ENCODE data around the gene IPMK. TPM values are rescaled to one million over a fixed set of nuclear protein-coding genes. Genes with fewer than 3 reads are reported as not detected.
A peak's percentile ranks its signal among the peaks of the same experiment; 100 is the strongest.

The IPMK gene
- total and polyA plus RNA-seq, 2 donors (not counting 3 experiments of a cell fraction or from before 2014, with no cell fraction given) = 1.4 to 8.1 TPM

DNA sequence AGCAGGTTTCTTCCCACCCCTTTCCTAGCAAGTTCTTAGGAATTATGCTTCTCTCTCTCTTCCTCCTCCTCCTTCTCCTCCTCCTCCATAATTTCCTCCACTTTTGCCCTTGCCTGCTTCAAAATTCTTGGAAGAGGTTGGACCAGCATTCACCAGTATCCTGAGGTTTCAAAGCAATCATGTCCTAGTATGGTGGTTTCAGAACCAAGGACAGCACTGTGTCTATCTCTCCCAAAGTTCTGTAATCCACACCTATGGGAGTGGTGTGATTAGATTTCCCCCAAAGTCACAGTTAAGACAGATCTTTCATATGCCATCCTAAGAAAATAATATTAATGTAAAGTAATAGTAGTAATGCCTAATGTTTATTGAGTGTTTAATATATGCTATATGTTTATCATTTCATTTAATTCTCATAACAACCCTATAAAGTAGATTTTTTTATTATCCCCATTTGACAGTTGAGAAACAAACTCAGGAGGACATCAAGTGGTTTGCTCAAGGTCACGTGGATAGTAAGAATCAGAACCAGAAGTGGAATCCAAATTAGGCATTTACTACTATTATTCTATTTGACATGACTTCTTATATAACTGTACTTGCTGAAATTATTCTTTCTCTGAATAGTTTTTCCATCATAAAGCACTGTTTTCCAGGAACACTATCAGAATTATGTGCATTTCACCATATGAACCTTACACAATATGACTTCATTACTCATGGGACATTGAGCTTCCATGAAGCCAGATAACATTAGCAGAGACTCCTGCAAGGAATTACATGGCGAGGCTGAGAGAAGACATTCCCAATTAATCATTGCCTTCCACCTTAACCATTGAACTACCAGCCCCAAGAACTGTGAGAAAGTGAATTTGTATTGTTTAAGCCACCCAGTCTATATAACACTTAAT, 91.4 kb downstream of the IPMK start:
- H3K9ac ChIP-seq (replicated peaks; ENCODE audit: extremely low read depth, insufficient read depth, low read length) = no peak overlapping the region
- no peak overlapping the region for H2AFZ ChIP-seq (ENCODE audit: low read depth, low read length)
- dilution Hi-C loops (cut with MboI; ENCODE audit: extremely low pct_ligation_motif_present, low sequenced_read_pairs) = no loop called here
- H3K4me1 ChIP-seq (ENCODE audit: control insufficient read depth, extremely low read depth, insufficient read depth, low read length) = no peaks in the 10 kb centered on the region
- DNase-seq (ENCODE audit: low read depth, low spot score) (peak; percentile 24), FAIRE-seq (peak; percentile 40)
- H3K27me3 ChIP-seq (ENCODE audit: control insufficient read depth in 2 of 2, insufficient read depth in 2 of 2, low read length in 2 of 2) = peaks cover 0 to 3% of the 10 kb centered on the region in 2 experiments
- H3K4me2 ChIP-seq (ENCODE audit: insufficient read depth, low read length) = no peak overlapping the region
- BruUV-seq (replicated peaks) = no TSS peak
- intact Hi-C loops (cut with micrococcal nuclease) = loop anchor here (2.0 kb wide), 1 partner anchor 209 kb away; the partner anchor contains the start of gene TFAM
- TF ChIP-seq MYC (IDR thresholded peaks at IDR 0.05; ENCODE audit: low read depth, low read length) (no peak), POLR2A (IDR thresholded peaks at IDR 0.05; ENCODE audit: low read depth, low read length) (no peak), POLR2AphosphoS5 (IDR thresholded peaks at IDR 0.05; ENCODE audit: insufficient read depth, low read depth, low read length) (no peak), GATA2 (IDR thresholded peaks at IDR 0.05; ENCODE audit: insufficient read depth, insufficient read length, low read depth, low read length) (no peak), JUN (IDR thresholded peaks at IDR 0.05; ENCODE audit: borderline replicate concordance, insufficient read depth, insufficient read length, low read depth) (no peak), EZH2 (IDR thresholded peaks at IDR 0.05; ENCODE audit: borderline replicate concordance, low read depth, low read length, severe bottlenecking) (no peak), FOS (IDR thresholded peaks at IDR 0.05; ENCODE audit: borderline replicate concordance, insufficient read depth, low read length) (no peak)
- TF ChIP-seq, protein P1, sequence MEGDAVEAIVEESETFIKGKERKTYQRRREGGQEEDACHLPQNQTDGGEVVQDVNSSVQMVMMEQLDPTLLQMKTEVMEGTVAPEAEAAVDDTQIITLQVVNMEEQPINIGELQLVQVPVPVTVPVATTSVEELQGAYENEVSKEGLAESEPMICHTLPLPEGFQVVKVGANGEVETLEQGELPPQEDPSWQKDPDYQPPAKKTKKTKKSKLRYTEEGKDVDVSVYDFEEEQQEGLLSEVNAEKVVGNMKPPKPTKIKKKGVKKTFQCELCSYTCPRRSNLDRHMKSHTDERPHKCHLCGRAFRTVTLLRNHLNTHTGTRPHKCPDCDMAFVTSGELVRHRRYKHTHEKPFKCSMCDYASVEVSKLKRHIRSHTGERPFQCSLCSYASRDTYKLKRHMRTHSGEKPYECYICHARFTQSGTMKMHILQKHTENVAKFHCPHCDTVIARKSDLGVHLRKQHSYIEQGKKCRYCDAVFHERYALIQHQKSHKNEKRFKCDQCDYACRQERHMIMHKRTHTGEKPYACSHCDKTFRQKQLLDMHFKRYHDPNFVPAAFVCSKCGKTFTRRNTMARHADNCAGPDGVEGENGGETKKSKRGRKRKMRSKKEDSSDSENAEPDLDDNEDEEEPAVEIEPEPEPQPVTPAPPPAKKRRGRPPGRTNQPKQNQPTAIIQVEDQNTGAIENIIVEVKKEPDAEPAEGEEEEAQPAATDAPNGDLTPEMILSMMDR (IDR thresholded peaks at IDR 0.05; ENCODE audit: extremely low read depth in 1 of 2, insufficient read depth in 1 of 2, low read depth in 1 of 2, low read length in 2 of 2) = no peak
- TF ChIP-seq, protein P2, sequence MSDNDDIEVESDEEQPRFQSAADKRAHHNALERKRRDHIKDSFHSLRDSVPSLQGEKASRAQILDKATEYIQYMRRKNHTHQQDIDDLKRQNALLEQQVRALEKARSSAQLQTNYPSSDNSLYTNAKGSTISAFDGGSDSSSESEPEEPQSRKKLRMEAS (IDR thresholded peaks at IDR 0.05; ENCODE audit: insufficient read depth, insufficient read length) = no peak
- no peak overlapping the region for H3K4me3 ChIP-seq (replicated peaks in 1 of 3; ENCODE audit: insufficient read depth in 1 of 3, low read depth in 1 of 3, low read length in 3 of 3)
- H4K20me1 ChIP-seq (replicated peaks; ENCODE audit: control insufficient read depth, extremely low read depth, insufficient read depth, low read length) = no peaks in the 10 kb centered on the region
- no peaks in the 10 kb centered on the region for H3K36me3 ChIP-seq (ENCODE audit: control insufficient read depth in 2 of 2, extremely low read depth in 1 of 2, insufficient read depth in 2 of 2, low read length in 2 of 2)
- H3K79me2 ChIP-seq (ENCODE audit: control insufficient read depth, insufficient read depth, low read length) = no peaks in the 10 kb centered on the region
- ChIA-PET POLR2A (no interaction called here), CTCF (interaction anchor here (2.0 to 6.1 kb wide), 3 partner anchors 13 to 124 kb away, joined by 18 to 281 read pairs (median 27); no protein-coding TSS in a partner anchor)
- H3K27ac ChIP-seq (ENCODE audit: insufficient read depth, low read depth, low read length) = no peak overlapping the region
- H3K9me1 ChIP-seq (replicated peaks; ENCODE audit: control insufficient read depth, extremely low read depth, insufficient read depth, low read length) = no peaks in the 10 kb centered on the region
- H3K9me3 ChIP-seq (replicated peaks; ENCODE audit: control insufficient read depth, insufficient read depth, low read length) = no peaks in the 10 kb centered on the region

All from endothelial cell of umbilical vein (primary cell).